Embryonic facial prominence (tissue), 1 donor: ENCODE measurements around the gene C6orf52.

Experiments used
- DNase-seq: peaks from one replicate; pipeline ENCODE4 v3.0.0-alpha.2; 2016; ENCODE audit errors: extremely low spot score

The C6orf52 gene

DNA sequence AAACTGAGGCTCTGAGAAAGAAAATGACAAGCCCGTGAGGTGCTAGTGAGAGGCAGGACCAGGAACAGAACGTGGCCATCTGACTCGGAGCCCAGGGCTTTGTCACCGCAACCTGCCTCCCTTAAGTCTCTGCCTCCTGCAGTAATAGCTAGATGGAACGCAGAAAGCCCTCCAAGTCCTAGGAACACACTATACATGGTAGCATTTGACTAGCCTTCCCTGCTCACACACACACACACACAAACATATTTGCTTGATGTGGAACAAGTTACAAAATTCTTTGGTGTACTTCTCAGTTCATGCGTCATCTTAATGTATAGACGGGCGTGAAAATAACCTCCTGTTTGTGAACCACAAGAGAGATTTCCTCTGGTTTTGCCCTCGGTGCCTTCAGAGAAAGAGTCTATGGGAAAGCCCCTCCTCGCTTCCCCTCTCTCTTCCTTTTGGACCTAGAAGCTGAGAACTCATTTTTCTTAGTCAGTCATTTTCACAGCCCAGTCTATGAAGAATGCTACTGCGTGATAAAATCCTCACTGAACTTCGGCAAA is 38.8 kb downstream of the C6orf52 start:
- DNase-seq, result no peak

DNA sequence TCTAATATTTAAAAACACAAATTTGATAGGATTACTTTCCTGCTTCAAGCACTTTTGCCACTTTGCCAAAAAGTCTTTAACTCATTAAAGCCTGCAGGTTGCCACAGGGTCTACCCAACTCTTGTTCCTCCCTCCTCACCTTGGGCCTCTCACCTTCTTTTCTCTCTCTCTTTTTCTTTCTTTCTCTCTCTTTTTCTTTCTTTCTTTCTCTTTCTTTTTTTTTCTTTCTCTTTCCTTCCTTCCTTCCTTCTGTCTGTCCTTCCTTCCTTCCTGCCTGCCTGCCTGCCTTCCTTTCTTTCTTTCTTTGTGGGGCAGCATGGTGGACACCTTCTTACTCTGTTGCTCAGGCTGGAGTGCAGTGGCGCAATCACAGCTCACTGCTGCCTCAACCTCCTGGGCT is 50.2 kb downstream of the C6orf52 start:
- no peak for DNase-seq

DNA sequence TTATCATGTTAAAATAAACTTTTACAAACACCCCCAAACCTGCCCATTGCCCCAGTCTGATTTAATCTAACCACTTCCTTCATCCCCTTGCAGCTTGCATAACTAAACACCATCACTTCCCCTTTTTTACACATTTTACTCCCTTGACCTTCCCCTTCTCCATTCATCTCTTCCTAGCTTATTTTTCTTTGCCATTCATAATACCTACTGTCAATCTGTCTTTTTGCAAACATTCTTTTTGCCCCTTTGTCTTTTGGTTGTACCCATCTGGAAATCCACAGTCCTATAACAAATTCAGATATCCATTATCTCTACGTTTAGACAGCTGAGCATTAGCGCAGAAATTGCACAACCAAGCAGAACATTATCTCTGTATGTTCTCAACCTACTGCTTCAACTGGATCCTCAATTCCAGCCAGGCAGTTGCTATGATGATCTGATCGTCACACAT is 51.2 kb downstream of the C6orf52 start:
- no peak for DNase-seq

DNA sequence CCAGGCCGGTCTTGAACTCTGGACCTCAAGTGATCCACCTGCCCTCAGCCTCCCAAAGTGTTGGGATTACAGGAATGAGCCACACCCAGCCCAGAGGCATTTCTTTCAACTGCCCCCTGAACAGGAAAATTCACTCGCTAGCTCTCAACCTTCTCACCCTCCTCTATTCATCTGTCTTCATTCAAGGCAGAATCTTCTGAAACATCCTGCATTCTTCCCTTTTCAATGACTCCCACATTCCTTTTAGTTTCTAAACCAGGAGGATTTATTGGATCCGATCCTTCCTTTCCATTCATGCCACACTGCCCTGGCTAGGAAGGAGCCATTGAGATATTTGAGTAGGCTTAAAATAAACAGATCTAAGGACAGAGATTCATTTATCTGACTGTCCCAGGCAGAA is 52.9 kb downstream of the C6orf52 start:
- DNase-seq, result no peak

DNA sequence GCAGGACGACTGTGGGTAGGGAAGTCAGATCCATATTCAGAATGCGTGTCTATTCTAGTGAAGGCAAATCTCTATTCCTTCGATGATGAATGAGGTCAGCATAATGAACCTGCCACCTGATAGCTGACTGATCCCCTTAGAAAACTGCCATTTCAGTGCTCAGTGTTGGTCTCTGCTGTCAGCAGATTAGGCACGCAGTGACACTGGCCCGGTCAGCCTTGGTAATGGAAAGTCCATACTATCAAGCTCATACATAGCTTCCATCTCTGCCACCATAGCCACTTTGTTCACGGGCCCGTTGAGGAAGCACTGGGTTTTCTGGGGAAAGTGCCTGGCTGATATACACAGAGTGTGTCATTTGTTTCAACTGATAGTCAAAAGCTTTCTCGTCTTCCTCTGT is 54.0 kb downstream of the C6orf52 start:
- no peak for DNase-seq

DNA sequence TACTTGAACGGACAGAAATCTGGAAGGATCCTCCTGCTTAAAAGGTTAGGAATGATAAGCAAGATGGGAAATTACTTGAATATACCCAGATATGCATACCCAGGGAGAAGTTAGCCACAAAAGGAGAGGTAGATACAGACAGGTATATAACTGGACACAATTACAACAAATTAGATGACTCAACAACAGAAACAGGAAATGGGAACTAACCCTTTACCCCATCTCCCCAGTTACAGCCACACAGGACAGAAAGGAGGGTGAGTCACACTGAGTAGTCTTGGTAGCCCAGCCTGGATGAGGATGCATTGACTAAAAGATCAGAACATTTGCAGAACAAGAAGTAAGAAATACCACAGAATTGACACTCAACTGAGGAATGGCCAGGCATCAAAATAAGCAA is 61.2 kb downstream of the C6orf52 start:
- DNase-seq, result no peak

DNA sequence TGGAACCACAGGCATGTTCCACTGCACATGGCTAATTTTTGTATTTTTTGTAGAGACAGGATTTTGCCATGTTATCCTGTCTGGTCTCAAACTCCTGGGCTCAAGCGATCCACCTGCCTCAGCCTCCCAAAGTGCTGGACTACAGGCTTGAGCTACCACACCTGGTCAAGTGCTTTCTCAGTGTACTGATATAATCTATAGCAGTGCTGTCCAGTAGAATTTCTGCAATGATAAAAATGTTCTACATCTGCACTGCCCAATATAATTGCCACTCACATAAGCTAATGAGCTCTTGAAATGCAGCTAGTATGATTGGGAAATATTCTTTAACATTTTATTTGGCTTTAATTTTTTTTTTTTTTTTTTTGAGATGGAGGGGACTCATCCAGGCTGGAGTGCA is 64.2 kb downstream of the C6orf52 start:
- no peak for DNase-seq

DNA sequence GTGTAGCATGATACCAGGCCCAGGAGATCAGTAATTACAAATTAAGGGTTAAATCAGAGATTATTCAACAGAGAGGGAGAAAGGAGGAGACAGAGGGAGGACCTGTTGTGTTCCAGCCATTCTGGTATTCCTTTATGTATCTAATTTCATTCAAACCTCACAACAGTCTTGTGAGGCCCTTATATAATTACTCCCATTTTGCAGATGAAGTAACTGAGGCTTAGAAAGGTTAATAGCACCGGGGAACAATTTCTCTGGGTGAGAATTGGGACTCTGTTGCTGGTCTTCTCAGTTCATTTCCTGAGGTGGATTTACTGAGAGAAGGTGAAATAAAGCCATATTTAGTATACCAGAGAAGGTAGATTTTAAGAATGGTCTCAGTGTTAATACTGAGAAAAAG is 66.6 kb downstream of the C6orf52 start:
- DNase-seq, result no peak

DNA sequence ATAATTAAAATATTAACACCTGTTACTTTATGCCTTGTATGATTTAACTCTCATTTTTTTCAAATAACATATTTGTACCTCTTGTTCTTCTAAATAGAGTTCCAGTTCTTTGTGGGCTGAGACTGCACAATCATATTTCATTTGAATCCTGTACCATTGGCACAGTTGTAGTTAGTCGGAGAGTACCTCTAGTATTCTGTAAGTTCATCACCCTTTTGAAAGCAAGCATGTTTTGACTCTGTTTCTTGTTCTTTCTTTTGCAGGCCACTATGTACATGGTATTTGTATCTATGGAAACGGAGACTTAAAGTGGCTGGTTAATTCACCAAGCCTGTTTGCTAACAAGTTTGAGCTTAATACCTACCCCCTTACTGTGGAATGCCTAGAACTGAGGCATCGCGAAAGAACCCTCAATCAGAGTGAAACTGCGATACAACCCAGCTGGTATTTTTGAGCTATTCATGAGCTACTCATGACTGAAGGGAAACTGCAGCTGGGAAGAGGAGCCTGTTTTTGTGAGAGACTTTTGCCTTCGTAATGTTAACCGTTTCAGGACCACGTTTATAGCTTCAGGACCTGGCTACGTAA is 68.2 kb downstream of the C6orf52 start:
- peak; percentile 11 for DNase-seq

DNA sequence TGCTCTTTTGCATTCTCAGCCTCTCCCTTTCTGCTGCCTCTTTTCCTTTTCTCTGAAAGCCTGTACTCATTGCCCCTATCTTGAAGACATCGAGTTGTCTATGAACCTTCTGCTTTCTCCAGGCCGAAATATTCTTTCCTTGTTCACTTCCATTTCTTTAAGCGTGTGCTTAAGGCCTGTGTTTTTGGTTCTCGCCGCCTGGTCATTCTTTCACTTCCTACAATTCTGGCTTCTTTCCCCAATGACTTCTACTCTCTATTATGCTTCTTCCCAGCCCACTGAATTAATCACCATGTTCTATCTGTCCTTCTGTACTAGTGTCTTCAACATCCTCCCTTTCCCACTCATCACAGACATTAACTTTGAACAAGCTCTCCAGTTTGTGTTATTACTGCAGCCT is 69.6 kb downstream of the C6orf52 start:
- no peak for DNase-seq

DNA sequence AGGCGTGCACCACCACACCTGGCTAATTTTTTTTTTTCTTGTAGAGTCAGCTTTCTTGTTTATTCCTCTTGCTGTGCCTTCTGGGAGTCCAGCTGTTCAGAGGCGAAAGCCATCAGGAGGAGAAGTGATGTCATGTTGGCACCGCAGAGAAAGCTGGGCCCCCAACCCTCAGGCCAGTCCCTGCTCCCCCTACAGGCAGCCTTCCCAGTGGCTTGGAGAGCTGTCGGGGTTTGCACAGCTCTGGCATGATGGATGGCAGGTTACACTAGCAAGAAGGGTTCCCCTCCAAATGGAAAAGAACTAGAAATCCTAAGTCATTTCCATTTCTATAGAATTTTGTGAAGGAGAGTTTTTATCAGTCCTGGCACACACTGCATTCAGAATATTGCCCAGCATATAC is 72.6 kb downstream of the C6orf52 start:
- no peak for DNase-seq
